ENCODE measurements around the gene ANKRD33.

DNA sequence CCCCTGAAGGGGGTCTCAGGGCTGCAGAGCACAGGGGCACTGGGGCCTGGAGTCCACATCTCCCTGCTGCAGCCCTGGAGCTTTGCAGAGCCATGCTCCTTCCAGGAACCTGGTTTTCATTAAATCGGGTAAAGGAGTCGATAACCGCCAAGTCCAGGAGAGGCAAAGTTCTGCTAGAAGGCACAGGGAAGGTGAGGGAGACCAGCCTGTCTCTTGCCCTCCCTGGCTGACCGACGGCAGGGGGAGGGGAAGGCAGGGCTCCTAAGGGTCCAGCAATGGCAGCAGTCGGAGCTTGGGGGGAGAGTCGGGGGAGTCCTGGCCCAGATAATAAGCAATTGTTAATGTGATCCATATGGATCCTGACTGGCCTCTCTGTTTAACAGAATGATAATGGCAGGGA lies 42.4 kb upstream of the ANKRD33 start:
- no peak for TF ChIP-seq POLR2A (IDR thresholded peaks at IDR 0.05; ENCODE audit: low read depth, low read length)
- no peak for TF ChIP-seq POU2F2 (IDR thresholded peaks at IDR 0.05; ENCODE audit: low read depth, low read length)

All from GM12891 (cell line).